BLaER1 (cell line): ENCODE results near the gene FATE1.

Source experiments
- H3K27ac ChIP-seq: shearing (Covaris generic); formaldehyde crosslinking; 2 replicates; pipeline ENCODE4 v1.8.1; 2022
- H3K27me3 ChIP-seq: shearing (Covaris generic); formaldehyde crosslinking; 2 replicates; pipeline ENCODE4 v1.8.1; 2022
- H3K36me3 ChIP-seq: shearing (Covaris generic); formaldehyde crosslinking; 2 replicates; pipeline ENCODE4 v1.8.1; 2022
- H3K4me1 ChIP-seq: shearing (Covaris generic); formaldehyde crosslinking; 2 replicates; pipeline ENCODE4 v1.8.1; 2022
- H3K4me2 ChIP-seq: shearing (Covaris generic); formaldehyde crosslinking; 2 replicates; pipeline ENCODE4 v1.8.1; 2022
- H3K4me3 ChIP-seq: shearing (Covaris generic); formaldehyde crosslinking; 2 replicates; pipeline ENCODE4 v1.8.1; 2022
- H3K9ac ChIP-seq: shearing (Covaris generic); formaldehyde crosslinking; 2 replicates; pipeline ENCODE4 v1.8.1; 2022
- H3K9me3 ChIP-seq: shearing (Covaris generic); formaldehyde crosslinking; 2 replicates; pipeline ENCODE4 v1.8.1; 2022
- H4K20me1 ChIP-seq: shearing (Covaris generic); formaldehyde crosslinking; 2 replicates; pipeline ENCODE4 v1.8.1; 2022
- Cebpa-rat ChIP-seq: shearing (Covaris generic); IDR thresholded peaks from 2 replicates; pipeline ENCODE4 v1.8.1; 2022

The FATE1 gene

GRCh38 chrX:151715752-151716151, at the start of gene FATE1:
Gene FATE1, plus strand, starts transcription at chrX:151716035. Its CDS starts 85 bp downstream, at chrX:151716120.
- Histone ChIP-seq H3K36me3 (no peaks in the 10 kb centered on the region), H3K27me3 (peaks cover 92% of the 10 kb centered on the region), H3K4me2 (no peak within 1 kb of the TSS), H3K4me1 (peaks cover 21% of the 10 kb centered on the region), H3K9ac (no peak within 1 kb of the TSS), H3K4me3 (no peak within 1 kb of the TSS), H3K27ac (no peak within 1 kb of the TSS), H4K20me1 (peaks cover 9% of the 10 kb centered on the region; the same call in 1 of the 2 replicates), H3K9me3 (no peaks in the 10 kb centered on the region)
- no peak for TF ChIP-seq Cebpa-rat

DNA sequence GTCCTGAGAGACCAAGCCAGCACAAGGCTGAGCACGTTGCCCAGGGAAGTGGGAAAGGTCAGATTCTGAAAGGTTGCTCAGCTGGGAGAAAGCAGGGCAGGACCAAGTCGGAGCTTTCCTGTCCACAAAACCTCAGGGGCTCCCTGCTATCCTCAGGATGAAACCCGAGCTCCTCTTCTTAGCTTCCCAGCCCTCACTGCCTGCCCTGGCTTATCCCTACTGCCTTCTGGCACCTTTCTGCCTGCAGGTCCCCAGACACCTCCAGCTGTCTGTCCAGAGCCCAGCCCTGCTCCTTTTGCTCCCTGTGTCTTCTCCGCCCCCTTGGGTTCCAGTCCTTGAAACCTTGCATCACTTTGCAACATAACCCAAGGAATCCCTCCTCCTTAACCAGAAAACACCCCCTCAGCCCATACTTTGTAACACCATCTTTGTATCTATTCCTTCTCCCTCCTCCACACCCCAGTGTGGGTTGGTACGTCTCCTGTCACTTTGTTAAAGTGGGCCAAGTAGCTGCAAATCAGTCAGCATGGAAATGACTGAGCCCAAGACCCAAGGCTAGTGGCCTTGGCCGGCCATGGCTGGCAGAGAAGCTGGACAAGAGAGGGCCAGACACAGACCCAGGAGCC, 40.6 kb upstream of the FATE1 start:
- H3K27ac ChIP-seq = no peak overlapping the region
- no peaks in the 10 kb centered on the region for H3K4me1 ChIP-seq
- H3K4me2 ChIP-seq = no peak overlapping the region
- no peaks in the 10 kb centered on the region; the same call in 1 of the 2 replicates for H4K20me1 ChIP-seq
- no peak overlapping the region for H3K9ac ChIP-seq
- H3K27me3 ChIP-seq = peaks cover 100% of the 10 kb centered on the region
- H3K9me3 ChIP-seq = no peaks in the 10 kb centered on the region
- no peaks in the 10 kb centered on the region for H3K36me3 ChIP-seq
- no peak overlapping the region for H3K4me3 ChIP-seq
- TF ChIP-seq Cebpa-rat = no peak

GRCh38 chrX:151676196-151676595, 39.6 kb upstream of the FATE1 start:
- Histone ChIP-seq H3K9ac (no peak overlapping the region), H3K4me3 (no peak overlapping the region), H3K4me2 (no peak overlapping the region), H3K4me1 (no peaks in the 10 kb centered on the region), H3K27ac (no peak overlapping the region), H3K36me3 (no peaks in the 10 kb centered on the region), H4K20me1 (no peaks in the 10 kb centered on the region; the same call in 1 of the 2 replicates), H3K27me3 (peaks cover 100% of the 10 kb centered on the region), H3K9me3 (no peaks in the 10 kb centered on the region)
- no peak for TF ChIP-seq Cebpa-rat

DNA sequence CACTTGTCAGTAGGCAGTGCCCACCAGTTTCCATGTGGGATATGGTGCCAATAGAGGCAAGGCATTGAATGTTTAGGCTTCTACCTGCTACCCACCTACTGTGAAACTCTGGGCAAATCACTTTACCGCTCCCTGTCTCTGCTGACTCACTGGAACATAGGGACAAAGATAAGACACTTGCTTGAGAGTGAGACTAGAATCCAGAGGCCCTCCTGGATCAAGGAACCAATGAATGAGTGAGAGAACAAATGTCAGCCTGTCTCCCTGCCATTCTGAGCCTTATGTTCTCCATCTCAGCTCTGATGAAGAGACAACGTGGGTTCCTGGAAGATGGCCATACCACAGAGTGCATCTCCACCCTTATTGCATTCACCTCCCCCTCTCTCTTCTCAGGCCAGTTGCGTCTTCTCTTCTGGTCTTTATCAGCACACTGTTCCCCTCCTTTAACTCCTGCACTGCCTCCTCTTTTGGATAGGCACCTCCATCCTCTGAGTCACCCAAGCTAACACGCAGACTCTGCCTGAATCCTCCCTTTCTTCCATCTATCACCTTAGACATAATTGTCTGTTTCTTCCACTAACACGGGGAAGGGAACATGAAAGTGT, 35.9 kb upstream of the FATE1 start:
- no peaks in the 10 kb centered on the region for H3K4me1 ChIP-seq
- no peaks in the 10 kb centered on the region for H3K36me3 ChIP-seq
- no peaks in the 10 kb centered on the region; the same call in 1 of the 2 replicates for H4K20me1 ChIP-seq
- TF ChIP-seq Cebpa-rat = no peak
- H3K4me2 ChIP-seq = no peak overlapping the region
- H3K27me3 ChIP-seq = peaks cover 94% of the 10 kb centered on the region
- H3K27ac ChIP-seq = no peak overlapping the region
- H3K9ac ChIP-seq = no peak overlapping the region
- H3K4me3 ChIP-seq = no peak overlapping the region
- H3K9me3 ChIP-seq = no peaks in the 10 kb centered on the region

- no peaks in the 10 kb centered on the region for H3K9me3 ChIP-seq
Measured at GRCh38 chrX:151680805-151681204, 35.0 kb upstream of the FATE1 start.

DNA sequence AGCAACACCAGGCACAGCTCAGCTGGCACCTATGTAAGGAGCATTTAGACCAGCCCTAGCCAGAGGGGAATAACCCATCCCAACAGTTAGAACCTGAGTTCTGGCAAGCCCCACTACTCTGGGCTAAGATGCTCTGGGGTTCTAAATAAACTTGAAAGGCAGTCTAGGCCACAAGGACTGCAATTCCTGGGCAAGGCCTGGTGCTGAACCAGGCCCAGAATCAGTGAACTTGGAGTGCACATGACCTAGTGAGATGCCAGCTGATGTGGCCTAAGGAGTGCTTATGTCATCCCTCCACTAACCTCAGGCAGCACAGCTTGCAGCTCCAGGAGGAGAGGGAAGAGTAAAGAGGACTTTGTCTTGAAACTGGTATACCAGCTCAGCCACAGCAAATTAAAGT, 28.2 kb upstream of the FATE1 start:
- no peaks in the 10 kb centered on the region for H3K4me1 ChIP-seq
- H3K27me3 ChIP-seq = peaks cover 93% of the 10 kb centered on the region
- H3K27ac ChIP-seq = no peak overlapping the region
- H3K9me3 ChIP-seq = no peaks in the 10 kb centered on the region
- H4K20me1 ChIP-seq = no peaks in the 10 kb centered on the region
- H3K4me2 ChIP-seq = no peak overlapping the region
- H3K4me3 ChIP-seq = no peak overlapping the region
- H3K9ac ChIP-seq = no peak overlapping the region
- TF ChIP-seq Cebpa-rat = no peak
- no peaks in the 10 kb centered on the region for H3K36me3 ChIP-seq

More at GRCh38 chrX:151680805-151681204, 35.0 kb upstream of the FATE1 start:
- H3K27ac ChIP-seq = no peak overlapping the region
- H3K4me2 ChIP-seq = no peak overlapping the region
- H3K36me3 ChIP-seq = no peaks in the 10 kb centered on the region
- no peaks in the 10 kb centered on the region for H4K20me1 ChIP-seq
- H3K9ac ChIP-seq = no peak overlapping the region
- H3K4me3 ChIP-seq = no peak overlapping the region
- H3K4me1 ChIP-seq = no peaks in the 10 kb centered on the region
- no peak for TF ChIP-seq Cebpa-rat
- H3K27me3 ChIP-seq = peaks cover 91% of the 10 kb centered on the region

GRCh38 chrX:151688695-151689094, 27.1 kb upstream of the FATE1 start:
- H3K27ac ChIP-seq = no peak overlapping the region
- no peaks in the 10 kb centered on the region for H3K36me3 ChIP-seq
- no peaks in the 10 kb centered on the region for H4K20me1 ChIP-seq
- no peak overlapping the region for H3K4me3 ChIP-seq
- peaks cover 93% of the 10 kb centered on the region for H3K27me3 ChIP-seq
- H3K4me1 ChIP-seq = no peaks in the 10 kb centered on the region
- H3K9ac ChIP-seq = no peak overlapping the region
- H3K9me3 ChIP-seq = no peaks in the 10 kb centered on the region
- TF ChIP-seq Cebpa-rat = no peak
- H3K4me2 ChIP-seq = no peak overlapping the region

DNA sequence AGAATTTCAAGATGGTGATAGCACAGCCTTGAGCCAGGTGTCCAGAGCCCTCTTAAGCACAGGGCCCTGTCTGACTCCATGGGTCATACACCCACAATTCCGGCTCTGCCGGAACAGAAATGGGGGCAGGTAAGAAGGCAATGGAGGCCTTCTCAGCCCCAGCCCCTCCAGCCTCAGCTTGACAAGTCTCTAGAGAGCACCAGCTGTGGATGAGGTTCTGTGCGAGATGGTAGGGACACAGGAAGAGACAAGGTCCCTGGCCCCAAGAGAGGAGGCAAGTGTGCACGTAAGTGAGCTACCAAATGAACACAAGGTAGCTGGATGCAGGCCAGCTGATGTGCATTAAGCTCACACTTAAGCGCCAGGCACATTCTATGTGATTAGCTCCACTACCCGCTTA, 23.0 kb upstream of the FATE1 start:
- H3K4me1 ChIP-seq = no peaks in the 10 kb centered on the region
- peaks cover 16% of the 10 kb centered on the region; the same call in 1 of the 2 replicates for H3K9me3 ChIP-seq
- no peak overlapping the region for H3K9ac ChIP-seq
- no peak overlapping the region for H3K4me3 ChIP-seq
- no peak overlapping the region for H3K4me2 ChIP-seq
- TF ChIP-seq Cebpa-rat = no peak
- H3K27ac ChIP-seq = no peak overlapping the region
- no peaks in the 10 kb centered on the region for H3K36me3 ChIP-seq
- H4K20me1 ChIP-seq = no peaks in the 10 kb centered on the region
- peaks cover 62% of the 10 kb centered on the region for H3K27me3 ChIP-seq

GRCh38 chrX:151694121-151694520, 21.7 kb upstream of the FATE1 start:
- no peaks in the 10 kb centered on the region for H3K36me3 ChIP-seq
- H3K27ac ChIP-seq = no peak overlapping the region
- no peak for TF ChIP-seq Cebpa-rat
- peaks cover 16% of the 10 kb centered on the region; the same call in 1 of the 2 replicates for H3K9me3 ChIP-seq
- H3K4me3 ChIP-seq = no peak overlapping the region
- H4K20me1 ChIP-seq = no peaks in the 10 kb centered on the region
- no peaks in the 10 kb centered on the region for H3K4me1 ChIP-seq
- peaks cover 61% of the 10 kb centered on the region for H3K27me3 ChIP-seq
- H3K4me2 ChIP-seq = no peak overlapping the region
- H3K9ac ChIP-seq = no peak overlapping the region
